Progenitor cell of endocrine pancreas (in vitro differentiated cells): ENCODE measurements around the gene MFAP3L. TPM values are rescaled to one million over a fixed set of nuclear protein-coding genes. Genes with fewer than 3 reads are reported as not detected.

Experiments
- DNase-seq: peaks from one replicate; pipeline ENCODE4 v3.0.0; 2021; ENCODE audit warnings: low spot score; ENCODE audit not compliant: unreplicated experiment
- H3K27ac Mint-ChIP-seq: 2 replicates; pipeline ENCODE4 v1.8.0; 2021; ENCODE audit warnings: mild to moderate bottlenecking, moderate library complexity, mixed read lengths
- H3K27me3 Mint-ChIP-seq: 2 replicates; pipeline ENCODE4 v1.8.0; 2021; ENCODE audit warnings: mixed read lengths
- H3K36me3 Mint-ChIP-seq: 2 replicates; pipeline ENCODE4 v1.8.0; 2022; ENCODE audit warnings: mixed read lengths; ENCODE audit not compliant: insufficient read depth
- H3K4me1 Mint-ChIP-seq: 2 replicates; pipeline ENCODE4 v1.8.0; 2021; ENCODE audit warnings: low read depth, mixed read lengths
- H3K4me3 Mint-ChIP-seq: 2 replicates; pipeline ENCODE4 v1.8.0; 2021; ENCODE audit warnings: low read depth, mild to moderate bottlenecking, moderate library complexity, mixed read lengths
- H3K9me3 Mint-ChIP-seq: 2 replicates; pipeline ENCODE4 v1.8.0; 2021; ENCODE audit warnings: low read depth, mixed read lengths
- total RNA-seq: library from RNA; stranded (reverse); gene quantifications from 2 replicates; pipeline ENCODE4 v1.2.1, GENCODE V29; 2021
- TF ChIP-seq, protein P1 (sequence below): fragments of 200-600 bp; sonication (generic); IDR thresholded peaks from one replicate; pipeline ENCODE4 v1.5.0; 2021; ENCODE audit warnings: antibody characterized with exemption, mild to moderate bottlenecking; ENCODE audit not compliant: unreplicated experiment

Gene MFAP3L
- total RNA-seq, 1 donor from 2014 or later, result 3.3 TPM

DNA sequence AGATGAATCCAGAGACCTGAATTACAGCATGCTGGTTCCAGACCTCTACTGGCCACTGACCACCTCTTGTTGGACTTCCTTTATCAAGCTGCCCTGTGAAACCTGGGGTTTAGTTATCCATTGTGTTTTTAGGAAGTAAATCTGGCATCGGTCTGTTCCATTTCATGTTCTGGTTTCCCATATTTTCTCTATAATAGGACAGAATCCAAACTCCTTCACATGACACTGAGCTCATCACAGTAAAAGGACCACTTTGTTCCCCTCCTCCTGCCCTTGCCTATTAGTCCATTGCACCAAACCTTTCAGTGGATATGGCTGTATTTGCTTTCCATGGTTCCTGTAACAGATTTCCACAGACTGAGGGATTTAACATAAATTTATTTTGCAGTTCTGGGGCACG is 4.0 kb downstream of the MFAP3L start:
- no peak for DNase-seq
- H3K36me3 Mint-ChIP-seq, result no peaks in the 10 kb centered on the region
- H3K4me3 Mint-ChIP-seq, result no peak overlapping the region
- TF ChIP-seq, protein P1, sequence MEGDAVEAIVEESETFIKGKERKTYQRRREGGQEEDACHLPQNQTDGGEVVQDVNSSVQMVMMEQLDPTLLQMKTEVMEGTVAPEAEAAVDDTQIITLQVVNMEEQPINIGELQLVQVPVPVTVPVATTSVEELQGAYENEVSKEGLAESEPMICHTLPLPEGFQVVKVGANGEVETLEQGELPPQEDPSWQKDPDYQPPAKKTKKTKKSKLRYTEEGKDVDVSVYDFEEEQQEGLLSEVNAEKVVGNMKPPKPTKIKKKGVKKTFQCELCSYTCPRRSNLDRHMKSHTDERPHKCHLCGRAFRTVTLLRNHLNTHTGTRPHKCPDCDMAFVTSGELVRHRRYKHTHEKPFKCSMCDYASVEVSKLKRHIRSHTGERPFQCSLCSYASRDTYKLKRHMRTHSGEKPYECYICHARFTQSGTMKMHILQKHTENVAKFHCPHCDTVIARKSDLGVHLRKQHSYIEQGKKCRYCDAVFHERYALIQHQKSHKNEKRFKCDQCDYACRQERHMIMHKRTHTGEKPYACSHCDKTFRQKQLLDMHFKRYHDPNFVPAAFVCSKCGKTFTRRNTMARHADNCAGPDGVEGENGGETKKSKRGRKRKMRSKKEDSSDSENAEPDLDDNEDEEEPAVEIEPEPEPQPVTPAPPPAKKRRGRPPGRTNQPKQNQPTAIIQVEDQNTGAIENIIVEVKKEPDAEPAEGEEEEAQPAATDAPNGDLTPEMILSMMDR, result no peak
- H3K4me1 Mint-ChIP-seq, result peaks cover under 1% of the 10 kb centered on the region
- H3K9me3 Mint-ChIP-seq, result no peaks in the 10 kb centered on the region
- no peak overlapping the region for H3K27ac Mint-ChIP-seq
- H3K27me3 Mint-ChIP-seq, result peaks cover 57% of the 10 kb centered on the region

DNA sequence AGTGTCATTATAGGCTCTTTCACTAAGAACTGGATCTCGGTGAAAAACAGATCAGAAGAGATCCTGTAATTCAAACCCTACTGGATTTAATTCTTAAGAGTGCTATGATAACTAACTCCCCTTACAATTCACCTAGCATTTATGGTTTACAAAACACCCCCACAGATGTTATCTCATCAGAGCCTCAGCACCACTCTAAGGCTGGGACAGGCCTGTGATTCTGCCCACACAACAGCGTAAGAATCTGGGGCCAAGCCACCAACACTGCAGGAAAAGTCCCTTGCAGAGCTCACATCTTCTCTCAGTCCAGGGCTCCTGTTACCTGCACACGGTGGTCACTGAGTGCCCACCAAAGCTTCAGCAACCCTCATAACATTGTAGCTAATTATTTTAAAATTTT is 8.9 kb downstream of the MFAP3L start:
- H3K4me1 Mint-ChIP-seq, result no peaks in the 10 kb centered on the region

DNA sequence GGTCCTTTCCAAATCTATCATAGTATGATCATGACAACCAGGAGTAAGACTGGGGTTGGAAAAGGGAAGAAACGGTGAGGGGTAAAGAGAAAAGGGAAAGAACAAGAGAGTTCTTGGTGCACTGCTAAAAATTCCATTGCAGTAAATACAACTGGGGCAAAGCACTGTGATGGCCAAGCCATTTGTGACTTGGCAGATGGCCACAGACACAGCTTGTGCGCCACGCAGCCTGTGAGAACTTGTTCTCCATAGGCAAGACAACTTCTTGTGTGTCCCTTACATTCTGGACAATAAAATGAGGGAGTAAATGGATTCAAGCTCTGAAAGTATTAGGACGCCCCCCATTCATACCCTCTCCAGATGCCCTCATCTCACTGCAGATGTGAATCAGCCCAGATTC is 10.9 kb downstream of the MFAP3L start:
- Mint-ChIP-seq H3K36me3 (no peaks in the 10 kb centered on the region), H3K9me3 (no peaks in the 10 kb centered on the region), H3K4me1 (no peaks in the 10 kb centered on the region), H3K27me3 (peaks cover 30% of the 10 kb centered on the region), H3K4me3 (no peak overlapping the region), H3K27ac (no peak overlapping the region)
- DNase-seq, result no peak
- TF ChIP-seq, protein P1, result no peak

More for the DNA sequence above, 8.9 kb downstream of the MFAP3L start:
- Mint-ChIP-seq H3K36me3 (no peaks in the 10 kb centered on the region), H3K27me3 (peaks cover 41% of the 10 kb centered on the region), H3K27ac (no peak overlapping the region), H3K4me3 (no peak overlapping the region), H3K9me3 (no peaks in the 10 kb centered on the region)
- no peak for DNase-seq
- TF ChIP-seq, protein P1, result no peak

DNA sequence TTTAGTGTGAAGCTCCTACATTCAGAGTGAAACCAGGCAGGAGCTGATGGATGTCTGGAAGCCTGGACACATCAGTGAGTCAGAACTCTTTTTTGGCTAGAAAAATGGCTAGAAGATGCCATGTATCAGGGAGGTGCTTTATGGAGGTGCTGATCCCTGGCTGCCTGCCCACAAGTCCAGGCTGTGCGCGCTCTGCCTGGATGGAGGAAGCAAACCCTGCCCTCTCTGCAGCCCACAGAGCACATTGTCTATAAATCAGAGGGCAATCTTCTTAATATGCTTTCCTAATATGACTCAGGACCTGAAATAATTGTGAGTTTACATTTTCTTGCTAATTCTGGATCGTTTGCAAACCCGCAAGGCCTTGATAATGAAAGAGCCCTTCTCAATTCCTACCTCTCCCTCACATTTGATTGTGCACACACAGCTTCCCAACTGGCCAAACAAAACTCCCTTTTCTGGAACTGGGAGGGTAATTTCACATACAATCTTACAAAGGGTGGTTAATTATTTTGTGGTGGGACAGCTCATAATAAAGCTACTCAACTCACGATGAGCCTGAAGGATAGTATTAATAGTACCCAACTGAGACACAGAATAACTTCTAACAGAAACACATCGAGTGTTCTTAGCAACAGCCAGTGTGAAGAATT is 11.7 kb downstream of the MFAP3L start:
- Mint-ChIP-seq H3K4me3 (no peak overlapping the region), H3K27ac (no peak overlapping the region), H3K4me1 (no peaks in the 10 kb centered on the region), H3K9me3 (no peaks in the 10 kb centered on the region), H3K36me3 (no peaks in the 10 kb centered on the region), H3K27me3 (peaks cover 22% of the 10 kb centered on the region)
- DNase-seq, result no peak
- TF ChIP-seq, protein P1, result no peak

DNA sequence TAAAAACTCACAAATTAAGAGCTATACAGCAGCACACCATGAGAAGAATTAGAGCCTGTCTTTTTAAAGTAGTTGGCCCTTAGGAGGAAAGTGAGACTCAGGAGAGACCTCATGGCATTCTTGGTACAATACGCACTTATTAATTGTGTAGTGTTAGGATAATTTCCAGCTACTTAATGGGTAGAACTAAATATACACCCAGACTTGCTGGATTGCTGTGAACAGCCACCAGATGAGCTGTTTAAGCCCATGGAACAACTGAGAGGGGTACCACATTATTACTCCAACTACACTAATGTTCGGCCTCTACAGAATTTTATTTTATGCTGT is 13.6 kb downstream of the MFAP3L start:
- DNase-seq, result no peak
- Mint-ChIP-seq H3K4me3 (no peak overlapping the region), H3K27me3 (peaks cover 16% of the 10 kb centered on the region), H3K36me3 (no peaks in the 10 kb centered on the region), H3K4me1 (no peaks in the 10 kb centered on the region), H3K27ac (no peak overlapping the region), H3K9me3 (no peaks in the 10 kb centered on the region)
- TF ChIP-seq, protein P1, result no peak
